K562 (cell line): ENCODE measurements around the gene HSF2. TPM values are rescaled to one million over a fixed set of nuclear protein-coding genes. Genes with fewer than 3 reads are reported as not detected.

Source experiments
- ERF ChIP-seq: fragments of 450-650 bp; formaldehyde crosslinking; IDR thresholded peaks from 2 replicates; pipeline ENCODE4 v1.4.0; 2020; ENCODE audit warnings: mild to moderate bottlenecking, mixed read lengths
- GMEB1 ChIP-seq: fragments of 250-450 bp; sonication (Bioruptor Pico); IDR thresholded peaks from 2 replicates; pipeline ENCODE4 v1.4.0; 2020; ENCODE audit warnings: mild to moderate bottlenecking
- HDAC1 ChIP-seq, 2 experiments: fragments of 450-650 bp; IDR thresholded peaks; 2 replicates each; pipeline ENCODE4 v1.6.1; 2016 to 2017; ENCODE audit warnings: inconsistent platforms in 1 of 2, mild to moderate bottlenecking in 1 of 2, moderate library complexity in 1 of 2
- HIVEP1 ChIP-seq: fragments of 250-450 bp; sonication (Bioruptor Pico); IDR thresholded peaks from 2 replicates; pipeline ENCODE4 v1.4.0; 2020; ENCODE audit warnings: mild to moderate bottlenecking
- KDM2B ChIP-seq: fragments of 250-450 bp; sonication (Bioruptor Pico); IDR thresholded peaks from 2 replicates; pipeline ENCODE4 v1.8.0; 2021; ENCODE audit warnings: mild to moderate bottlenecking, moderate library complexity
- KDM4B ChIP-seq, 2 experiments: fragments of 450-650 bp in 1 of 2; sonication (generic) in 1 of 2; IDR thresholded peaks; 2 replicates each; pipeline ENCODE4 v1.6.1; 2016 to 2017; ENCODE audit warnings: borderline replicate concordance in 2 of 2, antibody characterized with exemption in 1 of 2, low read depth in 1 of 2, mild to moderate bottlenecking in 1 of 2
- MBD2 ChIP-seq: sonication (generic); IDR thresholded peaks from 2 replicates; pipeline ENCODE4 v1.6.1; 2016; ENCODE audit warnings: low read depth, borderline replicate concordance
- NR3C1 ChIP-seq: sonication (generic); formaldehyde crosslinking; IDR thresholded peaks from 2 replicates; pipeline ENCODE4 v1.8.1; 2022; ENCODE audit warnings: missing genetic modification reagents
- PCBP2 ChIP-seq: fragments of 200-400 bp; formaldehyde crosslinking; IDR thresholded peaks from 2 replicates; pipeline ENCODE4 v1.6.1; 2018; ENCODE audit warnings: low read length, low read depth, mild to moderate bottlenecking, moderate library complexity; ENCODE audit not compliant: poor library complexity, severe bottlenecking
- SMAD3 ChIP-seq: fragments of 450-650 bp; formaldehyde crosslinking; conservative IDR thresholded peaks from 2 replicates; pipeline ENCODE4 v1.4.0; 2020; ENCODE audit warnings: mild to moderate bottlenecking
- SREBF2 ChIP-seq: sonication (generic); formaldehyde crosslinking; IDR thresholded peaks from 2 replicates; pipeline ENCODE4 v1.4.0; 2020; ENCODE audit warnings: mild to moderate bottlenecking, missing genetic modification reagents
- STAT5A ChIP-seq: IDR thresholded peaks from 2 replicates; pipeline ENCODE4 v1.6.1; 2012; ENCODE audit warnings: low read length, inconsistent platforms, borderline replicate concordance
- ZFP30 ChIP-seq: fragments of 250-450 bp; sonication (Bioruptor Pico); IDR thresholded peaks from 2 replicates; pipeline ENCODE4 v1.8.0; 2022; ENCODE audit warnings: moderate library complexity, mild to moderate bottlenecking, inconsistent platforms, borderline replicate concordance
- ZNF280B ChIP-seq: fragments of 250-450 bp; sonication (Bioruptor Pico); IDR thresholded peaks from 2 replicates; pipeline ENCODE4 v1.5.1; 2021; ENCODE audit warnings: mild to moderate bottlenecking
- ZNF431 ChIP-seq: sonication (generic); formaldehyde crosslinking; IDR thresholded peaks from 2 replicates; pipeline ENCODE4 v1.8.0; 2022; ENCODE audit warnings: mild to moderate bottlenecking, missing genetic modification reagents
- ZNF518B ChIP-seq: fragments of 250-450 bp; sonication (Bioruptor Pico); IDR thresholded peaks from 2 replicates; pipeline ENCODE4 v1.5.0; 2021; ENCODE audit warnings: mild to moderate bottlenecking, moderate library complexity
- ZNF780A ChIP-seq: fragments of 250-450 bp; sonication (Bioruptor Pico); IDR thresholded peaks from 2 replicates; pipeline ENCODE4 v1.5.0; 2021; ENCODE audit warnings: mild to moderate bottlenecking
- polyA plus RNA-seq, 8 experiments: library from polyadenylated mRNA; depleted of rRNA in 4 of 8; stranded (reverse) in 5 of 8; unstranded in 3 of 8; fragments of >200 nt; fragmentation: Nextera tagmentation in 2 of 8; fragmentation: Illumina TruSeq in 1 of 8; extraction: Ambion mirVana in 2 of 8; extraction: Trizol in 1 of 8; gene quantifications; 2 replicates each; pipeline versions ENCODE4 v1.2.1 to v1.2.3, GENCODE V29; 2011 to 2014; ENCODE audit warnings: inconsistent platforms in 1 of 8, missing spikeins in 1 of 8
- total RNA-seq, 7 experiments: library from RNA; depleted of rRNA in 6 of 7; stranded (reverse); fragments of >200 nt in 6 of 7; fragmentation: Illumina TruSeq in 2 of 7; extraction: Trizol in 2 of 7; gene quantifications; 2 replicates each; pipeline versions ENCODE4 v1.2.1 to v1.2.3, GENCODE V29; 2011 to 2021; ENCODE audit warnings: low replicate concordance in 1 of 7
- TF ChIP-seq, protein P1 (sequence below): sonication (generic); formaldehyde crosslinking; IDR thresholded peaks from 2 replicates; pipeline ENCODE4 v1.9.0; 2022; ENCODE audit warnings: mild to moderate bottlenecking, missing genetic modification reagents
- TF ChIP-seq, protein P2 (sequence below): IDR thresholded peaks from 2 replicates; pipeline ENCODE4 v1.6.1; 2014; ENCODE audit warnings: antibody characterized with exemption

Gene HSF2
- total and polyA plus RNA-seq, 9 of the 15 experiments (the other 6 are each of a cell fraction or from before 2014, with no cell fraction given) = 19.1 to 73.1 (median 29.2) TPM

DNA sequence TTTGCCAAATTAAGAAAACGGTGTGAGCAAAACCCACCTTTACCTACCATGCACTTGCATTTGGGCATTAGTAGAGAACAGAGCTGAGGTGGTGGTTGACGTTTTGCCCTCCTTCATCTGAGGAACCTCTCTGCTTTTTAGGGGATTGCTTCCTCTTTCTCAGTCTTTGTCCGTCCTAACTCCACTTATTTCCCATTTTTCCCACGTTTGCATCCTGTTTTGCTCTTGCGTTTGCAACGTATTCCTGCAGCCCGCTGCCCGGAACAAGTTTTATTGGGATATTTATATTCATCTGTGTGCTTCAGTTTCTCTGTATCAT lies 72.5 kb downstream of the HSF2 start (continued):
- TF ChIP-seq ZNF280B (CRISPR knock-in tag) (no peak), ERF (CRISPR knock-in tag) (0 out of 2 replicates have a peak, but pooled peaks have one; percentile 57), SMAD3 (CRISPR knock-in tag) (peak; percentile 60; the same call in 1 of the 2 replicates), ZNF780A (CRISPR knock-in tag) (no peak), MBD2 (0 out of 2 replicates have a peak, but pooled peaks have one; percentile 5), GMEB1 (CRISPR knock-in tag) (no peak), ZNF431 (CRISPR knock-in tag) (no peak), ZNF518B (CRISPR knock-in tag) (no peak), STAT5A (no peak), HIVEP1 (CRISPR knock-in tag) (no peak), KDM4B (IDR thresholded peaks at IDR 0.05; ENCODE audit: borderline replicate concordance in 2 of 2, low read depth in 1 of 2) (no peak), NR3C1 (CRISPR knock-in tag) (no peak), SREBF2 (CRISPR knock-in tag) (no peak), HDAC1 (IDR thresholded peaks at IDR 0.05) (0 out of 4 replicates have a peak, but pooled peaks of 1 of the 2 experiments have one; percentile 4), ZFP30 (CRISPR knock-in tag) (no peak), PCBP2 (no peak), KDM2B (CRISPR knock-in tag) (no peak)
- TF ChIP-seq, protein P1, sequence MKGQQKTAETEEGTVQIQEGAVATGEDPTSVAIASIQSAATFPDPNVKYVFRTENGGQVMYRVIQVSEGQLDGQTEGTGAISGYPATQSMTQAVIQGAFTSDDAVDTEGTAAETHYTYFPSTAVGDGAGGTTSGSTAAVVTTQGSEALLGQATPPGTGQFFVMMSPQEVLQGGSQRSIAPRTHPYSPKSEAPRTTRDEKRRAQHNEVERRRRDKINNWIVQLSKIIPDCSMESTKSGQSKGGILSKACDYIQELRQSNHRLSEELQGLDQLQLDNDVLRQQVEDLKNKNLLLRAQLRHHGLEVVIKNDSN (CRISPR knock-in tag) = no peak
- TF ChIP-seq, protein P2, sequence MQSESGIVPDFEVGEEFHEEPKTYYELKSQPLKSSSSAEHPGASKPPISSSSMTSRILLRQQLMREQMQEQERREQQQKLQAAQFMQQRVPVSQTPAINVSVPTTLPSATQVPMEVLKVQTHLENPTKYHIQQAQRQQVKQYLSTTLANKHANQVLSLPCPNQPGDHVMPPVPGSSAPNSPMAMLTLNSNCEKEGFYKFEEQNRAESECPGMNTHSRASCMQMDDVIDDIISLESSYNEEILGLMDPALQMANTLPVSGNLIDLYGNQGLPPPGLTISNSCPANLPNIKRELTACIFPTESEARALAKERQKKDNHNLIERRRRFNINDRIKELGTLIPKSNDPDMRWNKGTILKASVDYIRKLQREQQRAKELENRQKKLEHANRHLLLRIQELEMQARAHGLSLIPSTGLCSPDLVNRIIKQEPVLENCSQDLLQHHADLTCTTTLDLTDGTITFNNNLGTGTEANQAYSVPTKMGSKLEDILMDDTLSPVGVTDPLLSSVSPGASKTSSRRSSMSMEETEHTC = no peak
